SJCRH30 (cell line): ENCODE measurements around the gene MS4A2. TPM values are rescaled to one million over a fixed set of nuclear protein-coding genes. Genes with fewer than 3 reads are reported as not detected.
"Not testable (repeated sequence)": the region's sequence is repeated elsewhere in the genome, so short reads cannot be mapped to it uniquely, and the experiment has no call there.

Source experiments
- DNase-seq, 2 experiments: peaks; one replicate each; pipeline ENCODE4 v3.0.0-alpha.2; 2015 to 2020
- H3K27ac ChIP-seq: fragments of 250-450 bp; sonication (Bioruptor Pico); 2 replicates; pipeline ENCODE4 v1.5.1; 2020; ENCODE audit warnings: mild to moderate bottlenecking, moderate library complexity
- H3K27me3 ChIP-seq: fragments of 250-450 bp; sonication (Bioruptor Pico); 2 replicates; pipeline ENCODE4 v1.5.1; 2020; ENCODE audit warnings: mild to moderate bottlenecking, moderate library complexity
- H3K36me3 ChIP-seq: fragments of 250-450 bp; sonication (Bioruptor Pico); 2 replicates; pipeline ENCODE4 v1.5.1; 2020; ENCODE audit warnings: mild to moderate bottlenecking, moderate library complexity
- H3K4me1 ChIP-seq: fragments of 250-450 bp; sonication (Bioruptor Pico); 2 replicates; pipeline ENCODE4 v1.5.1; 2020; ENCODE audit warnings: mild to moderate bottlenecking, moderate library complexity
- H3K4me3 ChIP-seq: fragments of 250-450 bp; sonication (Bioruptor Pico); 2 replicates; pipeline ENCODE4 v1.5.1; 2020; ENCODE audit warnings: mild to moderate bottlenecking, moderate library complexity
- H3K9me3 ChIP-seq: fragments of 250-450 bp; sonication (Bioruptor Pico); replicated peaks from 2 replicates; pipeline ENCODE4 v1.5.1; 2020; ENCODE audit warnings: mild to moderate bottlenecking, moderate library complexity
- total RNA-seq: library from RNA; depleted of rRNA; stranded (reverse); fragments of >200 nt; shearing (Covaris generic); gene quantifications from 2 replicates; pipeline ENCODE4 v1.2.3, GENCODE V29; 2014

Gene MS4A2
- total RNA-seq, 1 experiment from 2014 or later = not detected

DNA sequence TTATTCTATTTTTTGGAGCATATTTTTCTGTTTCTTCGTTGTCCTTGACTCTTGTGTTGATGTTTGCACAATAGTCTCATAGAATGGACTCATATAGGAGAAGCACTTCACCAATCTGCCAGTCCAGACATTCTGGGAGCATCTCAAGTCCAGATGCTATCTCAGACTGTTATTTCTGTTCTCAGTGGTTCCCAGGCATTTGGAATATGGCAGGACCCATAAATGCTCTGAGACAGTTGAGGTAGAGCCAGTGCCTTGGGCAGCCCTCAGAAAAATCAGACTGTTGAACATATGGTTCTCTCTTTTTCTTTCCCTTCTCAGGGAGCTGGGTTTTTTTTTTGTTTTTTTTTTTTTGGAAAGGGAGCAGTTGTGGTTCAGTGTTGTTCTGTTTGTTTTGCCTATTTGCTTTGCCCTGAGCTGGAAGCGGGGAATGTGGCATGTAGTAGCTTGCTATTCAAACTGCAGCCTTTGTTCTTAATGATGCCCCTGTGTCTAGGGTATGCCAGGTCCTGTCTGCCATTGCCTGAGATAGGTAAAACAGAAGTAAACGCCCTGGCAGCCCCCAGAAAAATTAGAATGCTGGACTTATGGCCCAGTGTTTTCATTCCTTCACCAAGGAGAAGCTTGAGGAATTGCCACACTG, 3.7 kb upstream of the MS4A2 start:
- Histone ChIP-seq H3K27ac (no peak overlapping the region), H3K4me1 (no peaks in the 10 kb centered on the region), H3K36me3 (no peaks in the 10 kb centered on the region), H3K4me3 (no peak overlapping the region), H3K9me3 (no peaks in the 10 kb centered on the region), H3K27me3 (no peaks in the 10 kb centered on the region)
- DNase-seq = no peak

- Histone ChIP-seq H3K4me3 (no peak overlapping the region), H3K27me3 (no peaks in the 10 kb centered on the region), H3K36me3 (no peaks in the 10 kb centered on the region), H3K27ac (no peak overlapping the region), H3K4me1 (no peaks in the 10 kb centered on the region), H3K9me3 (no peaks in the 10 kb centered on the region)
- no peak for DNase-seq
Measured at GRCh38 chr11:60085909-60086308, 2.6 kb upstream of the MS4A2 start.

DNA sequence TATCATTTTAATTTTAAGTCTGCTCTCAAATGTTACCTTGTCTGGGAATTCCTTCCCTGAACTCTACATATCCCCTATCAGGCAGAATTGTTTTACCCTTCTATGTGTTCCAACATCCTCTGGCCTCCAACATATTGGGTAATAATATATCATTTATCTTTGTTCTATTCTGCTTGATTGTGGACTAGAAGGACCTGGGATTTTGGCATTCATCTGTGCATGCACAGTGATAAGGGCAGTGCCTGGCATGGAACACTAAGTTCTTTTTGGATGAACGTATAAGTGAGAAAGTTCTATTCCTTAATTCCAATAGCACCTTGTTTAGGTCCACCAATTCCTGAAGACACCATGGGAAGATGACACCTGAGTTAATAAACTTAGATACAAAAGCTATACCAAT, 1.2 kb upstream of the MS4A2 start:
- Histone ChIP-seq H3K36me3 (no peaks in the 10 kb centered on the region), H3K9me3 (no peaks in the 10 kb centered on the region), H3K4me1 (no peaks in the 10 kb centered on the region), H3K4me3 (no peak overlapping the region), H3K27me3 (no peaks in the 10 kb centered on the region), H3K27ac (no peak overlapping the region)
- no peak for DNase-seq

GRCh38 chr11:60095477-60096120, 7.1 kb downstream of the MS4A2 start:
- no peak overlapping the region for H3K4me3 ChIP-seq
- H3K27ac ChIP-seq = no peak overlapping the region
- no peaks in the 10 kb centered on the region for H3K4me1 ChIP-seq
- H3K9me3 ChIP-seq = no peaks in the 10 kb centered on the region
- H3K36me3 ChIP-seq = no peaks in the 10 kb centered on the region
- no peaks in the 10 kb centered on the region for H3K27me3 ChIP-seq
- DNase-seq = no peak

- DNase-seq = no peak
- H3K36me3 ChIP-seq = no peaks in the 10 kb centered on the region
- no peaks in the 10 kb centered on the region for H3K4me1 ChIP-seq
- H3K27me3 ChIP-seq = no peaks in the 10 kb centered on the region
- H3K4me3 ChIP-seq = no peak overlapping the region
- no peak overlapping the region for H3K27ac ChIP-seq
- H3K9me3 ChIP-seq = no peaks in the 10 kb centered on the region
Measured at GRCh38 chr11:60097189-60097588, 8.7 kb downstream of the MS4A2 start.

DNA sequence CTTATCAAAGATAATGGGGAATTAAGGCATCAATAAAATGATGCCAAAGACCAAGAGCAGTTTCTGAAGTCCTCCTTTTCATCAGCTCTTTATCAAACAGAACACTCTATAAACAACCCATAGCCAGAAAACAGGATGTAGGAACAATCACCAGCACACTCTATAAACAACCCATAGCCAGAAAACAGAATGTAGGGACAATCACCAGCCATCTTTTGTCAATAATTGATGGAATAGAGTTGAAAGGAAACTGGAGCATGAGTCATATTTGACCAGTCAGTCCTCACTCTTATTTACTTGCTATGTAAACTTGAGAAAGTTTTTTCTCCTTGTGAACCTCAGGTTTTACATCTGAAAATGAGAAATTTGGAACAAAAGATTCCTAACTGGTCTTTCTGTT, 10.0 kb downstream of the MS4A2 start:
- H3K36me3 ChIP-seq = no peaks in the 10 kb centered on the region
- no peaks in the 10 kb centered on the region for H3K9me3 ChIP-seq
- H3K27ac ChIP-seq = no peak overlapping the region
- H3K27me3 ChIP-seq = no peaks in the 10 kb centered on the region
- no peaks in the 10 kb centered on the region for H3K4me1 ChIP-seq
- DNase-seq = no peak
- no peak overlapping the region for H3K4me3 ChIP-seq

- H3K27ac ChIP-seq = no peak overlapping the region
Measured at GRCh38 chr11:60100516-60100915, 12.1 kb downstream of the MS4A2 start.

DNA sequence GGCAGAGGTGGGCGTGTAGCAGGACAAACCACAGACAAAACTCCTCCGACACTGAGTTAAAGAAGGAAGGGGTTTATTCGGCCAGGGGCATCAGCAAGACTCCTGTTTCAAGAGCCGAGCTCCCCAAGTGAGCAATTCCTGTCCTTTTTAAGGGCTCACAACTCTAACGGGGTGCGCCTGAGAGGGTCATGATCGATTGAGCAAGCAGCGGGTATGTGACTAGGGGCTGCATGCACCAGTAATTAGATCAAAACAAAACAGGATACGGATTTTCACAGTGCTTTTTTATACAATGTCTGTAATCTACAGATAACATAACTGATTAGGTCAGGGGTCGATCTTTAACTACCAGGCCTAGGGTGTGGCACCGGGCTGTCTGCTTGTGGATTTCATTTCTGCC, 12.9 kb downstream of the MS4A2 start:
- not testable (repeated sequence) for H3K36me3 ChIP-seq, H3K9me3 ChIP-seq, H3K4me1 ChIP-seq, DNase-seq, H3K4me3 ChIP-seq, H3K27me3 ChIP-seq, H3K27ac ChIP-seq

More at GRCh38 chr11:60100516-60100915, 12.1 kb downstream of the MS4A2 start:
- Histone ChIP-seq H3K4me1 (no peaks in the 10 kb centered on the region), H3K9me3 (no peaks in the 10 kb centered on the region), H3K4me3 (no peak overlapping the region), H3K36me3 (no peaks in the 10 kb centered on the region), H3K27me3 (no peaks in the 10 kb centered on the region)
- no peak for DNase-seq

- not testable (repeated sequence) for H3K4me3 ChIP-seq
Measured at GRCh38 chr11:60104471-60105115, 16.1 kb downstream of the MS4A2 start.

DNA sequence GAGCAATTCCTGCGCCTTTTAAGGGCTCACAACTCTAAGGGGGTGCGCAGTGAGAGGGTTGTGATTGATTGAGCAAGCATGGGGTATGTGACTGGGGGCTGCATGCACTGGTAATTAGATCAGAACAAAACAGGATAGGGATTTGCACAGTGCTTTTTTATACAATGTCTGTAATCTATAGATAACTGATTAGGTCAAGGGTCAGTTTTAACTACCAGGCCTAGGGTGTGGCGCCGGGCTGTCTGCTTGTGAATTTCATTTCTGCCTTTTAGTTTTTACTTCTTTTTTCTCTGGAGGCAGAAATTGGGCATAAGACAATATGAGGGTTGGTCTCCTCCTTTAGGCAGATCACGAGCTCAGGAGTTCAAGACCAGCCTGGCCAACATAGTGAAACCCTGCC, 20.2 kb downstream of the MS4A2 start:
- H3K4me3 ChIP-seq, DNase-seq, H3K27ac ChIP-seq, H3K27me3 ChIP-seq, H3K4me1 ChIP-seq, H3K9me3 ChIP-seq, H3K36me3 ChIP-seq: not testable (repeated sequence)

More at GRCh38 chr11:60104471-60105115, 16.1 kb downstream of the MS4A2 start:
- not testable (repeated sequence) for H3K36me3 ChIP-seq, H3K9me3 ChIP-seq, DNase-seq, H3K4me1 ChIP-seq, H3K27ac ChIP-seq, H3K27me3 ChIP-seq

GRCh38 chr11:60111793-60112192, 23.3 kb downstream of the MS4A2 start:
- Histone ChIP-seq H3K27me3 (no peaks in the 10 kb centered on the region), H3K4me3 (no peak overlapping the region), H3K4me1 (no peaks in the 10 kb centered on the region)

GRCh38 chr11:60116996-60117790, 28.7 kb downstream of the MS4A2 start:
- H3K9me3 ChIP-seq = no peaks in the 10 kb centered on the region
- H3K4me1 ChIP-seq = peaks cover 21% of the 10 kb centered on the region

More at GRCh38 chr11:60111793-60112192, 23.3 kb downstream of the MS4A2 start:
- no peak for DNase-seq
- Histone ChIP-seq H3K36me3 (no peaks in the 10 kb centered on the region), H3K27ac (no peak overlapping the region), H3K9me3 (no peaks in the 10 kb centered on the region)

GRCh38 chr11:60118338-60118737, 29.9 kb downstream of the MS4A2 start:
- DNase-seq = no peak
- no peak overlapping the region for H3K27ac ChIP-seq
- peaks cover 23% of the 10 kb centered on the region for H3K4me1 ChIP-seq
- H3K4me3 ChIP-seq = no peak overlapping the region
- H3K9me3 ChIP-seq = no peaks in the 10 kb centered on the region
- no peaks in the 10 kb centered on the region for H3K36me3 ChIP-seq
- H3K27me3 ChIP-seq = no peaks in the 10 kb centered on the region

More at GRCh38 chr11:60116996-60117790, 28.7 kb downstream of the MS4A2 start:
- Histone ChIP-seq H3K4me3 (no peak overlapping the region), H3K27me3 (no peaks in the 10 kb centered on the region), H3K27ac (no peak overlapping the region), H3K36me3 (no peaks in the 10 kb centered on the region)
- DNase-seq = no peak

- Histone ChIP-seq H3K4me3 (no peak overlapping the region), H3K9me3 (no peaks in the 10 kb centered on the region), H3K27ac (no peak overlapping the region), H3K27me3 (no peaks in the 10 kb centered on the region), H3K36me3 (no peaks in the 10 kb centered on the region), H3K4me1 (peaks cover 36% of the 10 kb centered on the region)
- no peak for DNase-seq
Measured at GRCh38 chr11:60119710-60120109, 31.2 kb downstream of the MS4A2 start.

- peak; percentile 78 to 87 for DNase-seq
- Histone ChIP-seq H3K36me3 (no peaks in the 10 kb centered on the region), H3K9me3 (no peaks in the 10 kb centered on the region), H3K4me3 (no peak overlapping the region), H3K27ac (peak overlapping the region; percentile 33; the same call in 1 of the 2 replicates), H3K4me1 (peaks cover 51% of the 10 kb centered on the region), H3K27me3 (no peaks in the 10 kb centered on the region)
Measured at GRCh38 chr11:60121264-60121663, 32.8 kb downstream of the MS4A2 start.
